Mucosa of descending colon (tissue), 3 donors: Measurements from ENCODE around the gene RAB4B. TPM values are rescaled to one million over a fixed set of nuclear protein-coding genes. Genes with fewer than 3 reads are reported as not detected.
"Not testable (repeated sequence)": the region's sequence is repeated elsewhere in the genome, so short reads cannot be mapped to it uniquely, and the experiment has no call there.

ENCODE experiments used
- ATAC-seq: fragments of 200-7000 bp; cut with Tn5 transposase; one replicate; pipeline ENCODE4 v1.9.1; 2020; ENCODE audit warnings: mild to moderate bottlenecking, moderate library complexity
- DNase-seq, 3 donors: peaks; one replicate each; pipeline ENCODE4 v3.0.0-alpha.2; 2020
- H3K36me3 ChIP-seq: fragments of 200-600 bp; one replicate; pipeline ENCODE4 v1.8.0; 2021; ENCODE audit warnings: low read depth, mild to moderate bottlenecking
- H3K4me1 ChIP-seq: fragments of 200-600 bp; one replicate; pipeline ENCODE4 v1.8.0; 2021; ENCODE audit warnings: low read depth, mild to moderate bottlenecking
- H3K4me3 ChIP-seq: fragments of 200-600 bp; one replicate; pipeline ENCODE4 v1.8.0; 2021; ENCODE audit warnings: mild to moderate bottlenecking
- H3K9me3 ChIP-seq: fragments of 200-600 bp; one replicate; pipeline ENCODE4 v1.8.0; 2021; ENCODE audit warnings: mild to moderate bottlenecking
- CTCF ChIP-seq: fragments of 200-600 bp; IDR thresholded peaks from one replicate; pipeline ENCODE4 v1.8.0; 2022; ENCODE audit warnings: antibody characterized with exemption, mild to moderate bottlenecking
- intact Hi-C, 2 donors: fragments of 100-400 bp; cut with DNase I in 1 of 2; cut with micrococcal nuclease in 1 of 2; formaldehyde crosslinking; loops; one replicate each; pipeline versions ENCODE4 v1.11.0 to v1.11.1; 2022; cut with DNase I, micrococcal nuclease
- total RNA-seq, 3 donors: library from RNA; stranded (reverse); fragmentation: NEBNext Ultra II Directional in 2 of 3; extraction: Animal tissue kit (Norgen Biotek cat#: 25700) in 2 of 3; gene quantifications; one replicate each; pipeline versions ENCODE4 v1.2.1 to v1.2.4, GENCODE V29; 2021 to 2023
- donor health status: DM: no; HTN: no; CAD: no; lungs with moderate emphysema.
- donor health status: DM: no; HTN: no; CAD: no.
- donor health status: DM: no; HTN: yes; CAD: no.

The RAB4B gene
- total RNA-seq, 3 donors from 2014 or later, result 46.9 to 68.1 (median 61.0) TPM

GRCh38 chr19:40836754-40837429, 58.8 kb downstream of the RAB4B start:
- DNase-seq (no peak), ATAC-seq (no peak)
- no peak overlapping the region for H3K4me3 ChIP-seq
- no peaks in the 10 kb centered on the region for H3K9me3 ChIP-seq
- no peaks in the 10 kb centered on the region for H3K36me3 ChIP-seq
- TF ChIP-seq CTCF, result no peak
- peaks cover 4% of the 10 kb centered on the region for H3K4me1 ChIP-seq
- intact Hi-C loops, result no loop called here

GRCh38 chr19:40838477-40838876, 60.4 kb downstream of the RAB4B start:
- H3K4me3 ChIP-seq, H3K9me3 ChIP-seq, intact Hi-C loops, H3K4me1 ChIP-seq, ATAC-seq, DNase-seq, H3K36me3 ChIP-seq: not testable (repeated sequence)

GRCh38 chr19:40842012-40842411, 64.0 kb downstream of the RAB4B start:
- H3K4me1 ChIP-seq, ATAC-seq, DNase-seq, H3K36me3 ChIP-seq, intact Hi-C loops, H3K9me3 ChIP-seq, H3K4me3 ChIP-seq: not testable (repeated sequence)

- H3K4me3 ChIP-seq, H3K4me1 ChIP-seq, intact Hi-C loops, DNase-seq, H3K9me3 ChIP-seq, ATAC-seq, H3K36me3 ChIP-seq: not testable (repeated sequence)
Observed at GRCh38 chr19:40842997-40843652, 65.1 kb downstream of the RAB4B start.

- DNase-seq (peak; percentile 54 to 72 (median 60)), ATAC-seq (peak; percentile 91)
- H3K9me3 ChIP-seq, H3K36me3 ChIP-seq, intact Hi-C loops, H3K4me3 ChIP-seq, H3K4me1 ChIP-seq: not testable (repeated sequence)
Observed at GRCh38 chr19:40843653-40844052, 65.6 kb downstream of the RAB4B start.

Other genes starting within 250 kb of the RAB4B start
- gene SHKBP1, start 201.4 kb upstream of the RAB4B start, total RNA-seq, result 10 to 100 TPM; 58.1 to 70.6 (median 62.2) TPM
- gene LTBP4, start 176.9 kb upstream of the RAB4B start, total RNA-seq, result 100 to 1,000 TPM; 141 to 244 (median 160) TPM
- 10 to 100 TPM; 10.2 to 39.7 (median 16.9) TPM for gene NUMBL, start 87.6 kb upstream of the RAB4B start, total RNA-seq
- 10 to 100 TPM; 29.9 to 49.2 (median 39.3) TPM for gene COQ8B, start 61.4 kb upstream of the RAB4B start, total RNA-seq
- gene ITPKC, start 61.1 kb upstream of the RAB4B start, total RNA-seq, result 10 to 100 TPM; 22.1 to 26.1 (median 23.2) TPM
- 10 to 100 TPM; 10.9 to 16.7 (median 13.8) TPM for gene ACTMAP, start 27.8 kb upstream of the RAB4B start, total RNA-seq
- 10 to 100 TPM; 54.0 to 81.7 (median 59.9) TPM for gene SNRPA, start 27.0 kb upstream of the RAB4B start, total RNA-seq
- gene MIA, start 2.7 kb upstream of the RAB4B start, total RNA-seq, result 1 to 10 TPM; 1.4 to 8.6 (median 2.5) TPM
- gene EGLN2, start 20.9 kb downstream of the RAB4B start, total RNA-seq, result 100 to 1,000 TPM in 1 of 3 donors, 10 to 100 TPM in 2; 84.5 to 126 (median 93.2) TPM
- under 1 TPM in 1 of 3 donors, not detected in 2; 0.61 TPM for gene CYP2A6, start 72.2 kb downstream of the RAB4B start, total RNA-seq
- gene CYP2A7, start 104.0 kb downstream of the RAB4B start, total RNA-seq, result not detected
- gene CYP2B6, start 213.0 kb downstream of the RAB4B start, total RNA-seq, result 10 to 100 TPM in 1 of 3 donors, 1 to 10 TPM in 2; 3.7 to 11.4 (median 6.0) TPM